Lung (tissue), 12 donors: Measurements from ENCODE around the gene JSRP1. TPM values are rescaled to one million over a fixed set of nuclear protein-coding genes. Genes with fewer than 3 reads are reported as not detected.

Experiments
- ATAC-seq: fragments of 200-7000 bp; cut with Tn5 transposase; one replicate; pipeline ENCODE4 v1.9.1; 2020; ENCODE audit warnings: moderate number of reproducible peaks; ENCODE audit not compliant: insufficient read depth, low FRiP score
- DNase-seq, 3 donors: peaks; one replicate each; pipeline ENCODE4 v3.0.0-alpha.2; 2013 to 2017
- H3K27ac ChIP-seq, 2 donors: one replicate each; pipeline ENCODE4 v1.5.1; 2013; ENCODE audit warnings: mild to moderate bottlenecking in 2 of 2, moderate library complexity in 2 of 2, control low read depth in 1 of 2, inconsistent platforms in 1 of 2, low read depth in 1 of 2, low read length in 1 of 2
- H3K27me3 ChIP-seq, 3 donors: one replicate each; pipeline ENCODE4 v1.5.1; 2013; ENCODE audit warnings: low read length in 2 of 3; ENCODE audit not compliant: control insufficient read depth in 3 of 3, insufficient read depth in 3 of 3
- H3K36me3 ChIP-seq, 4 donors: one replicate each; pipeline ENCODE4 v1.5.1; 2013; ENCODE audit warnings: low read length in 4 of 4, mild to moderate bottlenecking in 1 of 4, moderate library complexity in 1 of 4; ENCODE audit not compliant: control insufficient read depth in 4 of 4, insufficient read depth in 4 of 4
- H3K4me1 ChIP-seq, 5 donors: one replicate each; pipeline ENCODE4 v1.5.1; 2013; ENCODE audit warnings: low read length in 5 of 5, mild to moderate bottlenecking in 2 of 5, moderate library complexity in 1 of 5; ENCODE audit not compliant: control insufficient read depth in 5 of 5, insufficient read depth in 5 of 5
- H3K4me3 ChIP-seq: one replicate; pipeline ENCODE4 v1.5.1; 2013; ENCODE audit warnings: mild to moderate bottlenecking, control low read depth, moderate library complexity
- H3K9ac ChIP-seq, 2 donors: one replicate each; pipeline ENCODE4 v1.5.1; 2013; ENCODE audit warnings: low read length in 2 of 2, control low read depth in 1 of 2; ENCODE audit not compliant: insufficient read depth in 1 of 2
- H3K9me3 ChIP-seq, 4 donors: one replicate each; pipeline ENCODE4 v1.5.1; 2013; ENCODE audit warnings: low read length in 3 of 4, mild to moderate bottlenecking in 1 of 4, moderate library complexity in 1 of 4; ENCODE audit not compliant: control insufficient read depth in 4 of 4, insufficient read depth in 3 of 4
- CTCF ChIP-seq: IDR thresholded peaks from 2 replicates; pipeline ENCODE4 v1.5.1; 2012; ENCODE audit warnings: mild to moderate bottlenecking; ENCODE audit errors: control extremely low read depth, extremely low read depth
- WGBS, 2 donors: extraction: QIAGEN DNeasy Blood & Tissue Kit; methylation state at CpG; one replicate each; pipeline ENCODE4 v1.1.7; 2013; 5-methylcytosine and 5-hydroxymethylcytosine counted together
- polyA plus RNA-seq, 2 donors: library from polyadenylated mRNA; stranded (reverse); fragments of 200-250 nt; gene quantifications; one replicate each; pipeline ENCODE4 v1.2.1, GENCODE V29; 2013
- total RNA-seq, 2 donors: library from RNA; depleted of rRNA in 1 of 2; stranded (reverse); fragments of >200 nt in 1 of 2; gene quantifications; one replicate each; pipeline ENCODE4 v1.2.1, GENCODE V29; 2014 to 2021
- donor health status: control.
- donor health status: control.
- donor health status: Bipolar disorder and iron deficiency.
- donor health status: healthy.
- donor health status: DM: yes; HTN: yes; CAD: no.

JSRP1 gene
- total and polyA plus RNA-seq, 4 donors: 0.61 to 2.3 (median 0.88) TPM

GRCh38 chr19:2302319-2303210, 46.3 kb upstream of the JSRP1 start:
- no peak for TF ChIP-seq CTCF
- H3K4me1 ChIP-seq: peaks cover 0 to 7% (median 6%) of the 10 kb centered on the region in 5 donors
- H3K27ac ChIP-seq: no peak overlapping the region
- no peaks in the 10 kb centered on the region for H3K36me3 ChIP-seq
- DNase-seq: peak; percentile 58 to 74 (median 68)
- no peak overlapping the region for H3K9ac ChIP-seq
- peaks cover 4 to 40% (median 22%) of the 10 kb centered on the region in 3 donors for H3K27me3 ChIP-seq
- 6 to 11% methylated on average over 51 to 62 of the region's 62 CpGs for WGBS, 2 donors
- H3K9me3 ChIP-seq: peaks cover 0 to 1% (median 0%) of the 10 kb centered on the region in 4 donors
- ATAC-seq: no peak
- no peak overlapping the region for H3K4me3 ChIP-seq

- Histone ChIP-seq H3K27ac (no peak overlapping the region), H3K9ac (no peak overlapping the region), H3K4me3 (no peak overlapping the region), H3K27me3 (peaks cover 0 to 31% (median 22%) of the 10 kb centered on the region in 3 donors), H3K36me3 (no peaks in the 10 kb centered on the region), H3K4me1 (peaks cover 0 to 7% (median 6%) of the 10 kb centered on the region in 5 donors), H3K9me3 (peaks cover 0 to 1% (median 0%) of the 10 kb centered on the region in 4 donors)
- ATAC-seq (no peak), DNase-seq (no peak)
- 68% methylated on average over 17 of the region's 17 CpGs for WGBS, 2 donors
- TF ChIP-seq CTCF: no peak
Observed at GRCh38 chr19:2300533-2300932, 44.3 kb upstream of the JSRP1 start.

- H3K27me3 ChIP-seq: peaks cover 3 to 43% (median 36%) of the 10 kb centered on the region in 3 donors
Observed at GRCh38 chr19:2296141-2296540, 39.9 kb upstream of the JSRP1 start.

More at GRCh38 chr19:2296141-2296540, 39.9 kb upstream of the JSRP1 start:
- DNase-seq: no peak
- no peak overlapping the region for H3K4me3 ChIP-seq
- no peak overlapping the region for H3K9ac ChIP-seq
- TF ChIP-seq CTCF: no peak
- H3K36me3 ChIP-seq: peaks cover 0 to 1% (median 0%) of the 10 kb centered on the region in 4 donors
- ATAC-seq: no peak
- H3K27ac ChIP-seq: no peak overlapping the region
- H3K9me3 ChIP-seq: peaks cover 0 to 2% (median 0%) of the 10 kb centered on the region in 4 donors
- 85 to 90% methylated on average over 16 of the region's 16 CpGs for WGBS, 2 donors
- peaks cover 0 to 10% (median 0%) of the 10 kb centered on the region in 5 donors for H3K4me1 ChIP-seq
